SK-N-MC (cell line): ENCODE data around the gene GMDS.

Source experiments
- EZH2 ChIP-seq: fragments of 200-600 bp; sonication (generic); IDR thresholded peaks from one replicate; pipeline ENCODE4 v1.6.1; 2017; ENCODE audit warnings: antibody characterized with exemption
- POLR2AphosphoS5 ChIP-seq: IDR thresholded peaks from 2 replicates; pipeline ENCODE4 v1.6.1; 2012; ENCODE audit warnings: mild to moderate bottlenecking, low read depth, low read length, borderline replicate concordance

GRCh38 chr6:2102316-2102883 is 143.0 kb downstream of the GMDS start:
- no peak for TF ChIP-seq POLR2AphosphoS5
- TF ChIP-seq EZH2: no peak
